Activated CD4-positive, alpha-beta T cell treated with anti-CD3 and anti-CD28 coated beads, Interleukin-2, amount 50 U/mL, for 4 hours (primary cell): ENCODE measurements around the gene ANKMY2.

Experiments
- DNase-seq, 2 experiments: peaks; one replicate each; pipeline ENCODE4 v3.0.0-alpha.2; 2020

The ANKMY2 gene

GRCh38 chr7:16657656-16658279, 12.2 kb upstream of the ANKMY2 start:
- DNase-seq = no peak

- no peak for DNase-seq
Observed at GRCh38 chr7:16656141-16656540, 10.6 kb upstream of the ANKMY2 start.

- no peak for DNase-seq
Observed at GRCh38 chr7:16655394-16655793, 9.8 kb upstream of the ANKMY2 start.

- DNase-seq = no peak
Observed at GRCh38 chr7:16652888-16653287, 7.3 kb upstream of the ANKMY2 start.

GRCh38 chr7:16652240-16652583, 6.7 kb upstream of the ANKMY2 start:
- no peak for DNase-seq

- DNase-seq = no peak
Observed at GRCh38 chr7:16651396-16652239, 6.1 kb upstream of the ANKMY2 start.

- no peak for DNase-seq
Observed at GRCh38 chr7:16650266-16650665, 4.7 kb upstream of the ANKMY2 start.

- DNase-seq = no peak
Observed at GRCh38 chr7:16649196-16649595, 3.6 kb upstream of the ANKMY2 start.

GRCh38 chr7:16648551-16648950, 3.0 kb upstream of the ANKMY2 start:
- no peak for DNase-seq

- no peak for DNase-seq
Observed at GRCh38 chr7:16647435-16647960, 1.9 kb upstream of the ANKMY2 start.

- DNase-seq = no peak
Observed at GRCh38 chr7:16646472-16647072, 1.0 kb upstream of the ANKMY2 start.

GRCh38 chr7:16644636-16645592, 640 bp downstream of the ANKMY2 start:
- peak; percentile 36 to 41 for DNase-seq

GRCh38 chr7:16644157-16644556, 1.4 kb downstream of the ANKMY2 start:
- no peak for DNase-seq

- no peak for DNase-seq
Observed at GRCh38 chr7:16638282-16639280, 7.0 kb downstream of the ANKMY2 start.

- no peak for DNase-seq
Observed at GRCh38 chr7:16637379-16637778, 8.2 kb downstream of the ANKMY2 start.

- no peak for DNase-seq
Observed at GRCh38 chr7:16636555-16637101, 8.9 kb downstream of the ANKMY2 start.

- DNase-seq = no peak
Observed at GRCh38 chr7:16634271-16634738, 11.2 kb downstream of the ANKMY2 start.

- no peak for DNase-seq
Observed at GRCh38 chr7:16630654-16631053, 14.9 kb downstream of the ANKMY2 start.

- no peak for DNase-seq
Observed at GRCh38 chr7:16627236-16627635, 18.3 kb downstream of the ANKMY2 start.

GRCh38 chr7:16626388-16626787, 19.2 kb downstream of the ANKMY2 start:
- DNase-seq = no peak

GRCh38 chr7:16619979-16620408, 25.6 kb downstream of the ANKMY2 start:
- DNase-seq = no peak
